NCI-H2227 (cell line): Measurements from ENCODE around the gene BCL2L15.

Source experiments
- DNase-seq: peaks from one replicate; lab custom pipeline; 2025; ENCODE audit not compliant: unreplicated experiment; lab: John Stamatoyannopoulos, UW

Gene BCL2L15

DNA sequence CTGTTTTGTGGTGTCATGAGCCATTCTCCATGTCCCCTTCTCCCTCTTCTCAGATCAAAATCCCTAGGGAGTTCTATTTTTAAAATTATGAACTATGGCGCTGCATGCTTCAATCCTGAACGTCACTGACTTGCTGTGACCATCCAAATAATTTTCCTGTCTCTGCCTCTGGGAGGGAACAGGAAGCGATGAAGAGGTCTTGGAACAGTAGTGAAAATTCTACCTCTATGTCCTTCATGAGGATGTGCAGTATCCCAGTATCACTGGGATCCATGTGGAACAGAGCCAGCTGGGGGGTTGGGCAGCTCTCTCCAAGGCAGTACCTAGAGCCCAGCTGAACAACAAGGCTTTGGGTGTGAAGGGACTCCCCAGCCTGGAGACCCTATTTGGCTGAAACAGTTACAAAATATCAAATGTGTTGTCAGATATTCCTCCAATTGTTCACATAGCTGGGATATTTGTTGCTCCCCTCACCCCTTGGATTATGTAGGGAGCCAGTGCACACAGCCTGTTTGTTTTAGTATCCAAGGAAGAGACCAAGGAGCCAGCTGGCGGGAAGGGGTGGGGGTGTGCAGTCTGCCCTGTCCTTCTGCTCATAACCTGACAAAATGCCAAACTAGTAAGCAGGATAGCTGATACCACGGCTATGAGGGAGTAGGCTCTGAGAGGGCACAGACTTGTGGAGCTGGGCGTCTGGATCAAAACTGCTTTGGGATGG, 25.4 kb upstream of the BCL2L15 start:
- no peak for DNase-seq

DNA sequence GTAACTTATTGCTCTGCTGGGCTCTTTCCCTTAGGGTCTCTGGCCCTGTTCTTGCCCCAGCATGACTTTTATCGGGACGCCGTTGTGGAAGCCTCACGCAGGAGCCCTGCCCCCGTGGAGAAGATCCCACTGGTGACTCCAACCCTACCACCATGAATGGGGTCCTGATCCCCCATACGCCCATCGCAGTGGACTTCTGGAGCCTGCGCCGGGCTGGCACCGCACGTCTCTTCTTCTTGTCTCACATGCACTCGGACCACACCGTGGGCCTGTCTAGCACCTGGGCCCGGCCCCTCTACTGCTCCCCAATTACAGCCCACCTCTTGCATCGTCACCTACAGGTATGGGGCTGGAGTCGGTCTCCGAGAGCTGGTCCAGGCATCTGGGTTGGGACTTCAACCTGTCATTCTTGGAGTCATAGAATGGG, 18.1 kb upstream of the BCL2L15 start:
- peak; percentile 64 for DNase-seq

DNA sequence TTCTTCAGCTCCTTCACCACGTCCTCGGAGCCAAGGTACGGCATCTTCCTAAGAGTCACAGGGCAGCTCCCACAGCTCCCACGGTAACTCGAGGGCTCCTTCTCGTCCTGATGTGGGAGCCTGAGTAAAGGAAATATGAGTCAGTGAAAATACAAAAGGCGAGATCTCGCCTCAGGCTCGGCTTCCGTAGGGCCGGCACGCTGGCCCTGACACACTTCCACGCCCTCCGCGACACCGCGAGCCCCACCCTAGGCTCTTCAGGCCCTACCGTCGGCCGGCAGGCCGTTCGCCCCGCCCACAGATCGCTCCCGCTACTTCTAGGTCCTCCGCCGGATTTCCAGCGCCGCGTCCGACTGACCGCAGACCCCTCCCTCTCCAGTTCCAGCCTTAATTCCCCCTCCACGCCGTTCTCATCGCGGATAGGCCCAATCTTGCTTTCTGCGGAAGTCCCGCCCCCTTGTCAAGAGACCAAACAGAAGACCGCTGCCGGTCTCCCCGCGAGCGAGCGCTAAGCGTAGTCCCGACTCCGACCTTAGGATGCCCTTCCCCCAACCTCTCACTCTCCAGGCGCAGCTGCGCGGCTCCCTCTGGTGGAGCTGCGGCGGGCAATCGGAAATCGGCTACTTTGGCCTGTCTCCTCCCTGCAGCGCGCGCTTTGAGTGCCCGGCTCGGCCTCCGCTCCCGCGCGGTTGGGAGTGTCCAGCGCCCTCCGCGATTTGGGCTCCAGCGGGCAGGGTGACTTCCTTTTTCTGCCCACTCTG, 17.5 kb upstream of the BCL2L15 start, which contains the start of the genes AP4B1 and DCLRE1B:
Gene AP4B1, minus strand, starts transcription at position 126 of the 761 bp plus-strand sequence. Its CDS starts 82 bp downstream, at position 44.
Gene DCLRE1B, plus strand, starts transcription at position 653 of the 761 bp plus-strand sequence. CDS start 261 bp downstream, outside the sequence.
- peak; percentile 99 for DNase-seq

DNA sequence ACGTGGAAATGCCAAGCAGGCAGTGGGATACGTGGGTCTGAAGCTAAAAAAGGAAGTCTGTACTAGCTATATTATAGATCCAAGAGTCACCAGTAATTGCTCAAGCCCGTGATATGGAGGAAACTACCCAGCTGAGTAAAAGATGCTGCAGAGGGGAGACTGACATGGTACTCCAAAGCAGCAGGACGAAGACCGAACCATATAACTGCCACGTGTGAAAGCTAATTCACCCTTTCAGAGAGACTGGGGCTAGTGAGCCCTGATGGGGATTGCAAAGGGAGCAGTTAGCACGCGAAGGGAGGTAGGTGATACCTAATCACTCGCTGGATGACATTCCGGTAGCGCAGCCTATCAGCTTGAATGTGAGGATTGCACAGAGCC, 16.9 kb upstream of the BCL2L15 start:
- peak; percentile 81 for DNase-seq

DNA sequence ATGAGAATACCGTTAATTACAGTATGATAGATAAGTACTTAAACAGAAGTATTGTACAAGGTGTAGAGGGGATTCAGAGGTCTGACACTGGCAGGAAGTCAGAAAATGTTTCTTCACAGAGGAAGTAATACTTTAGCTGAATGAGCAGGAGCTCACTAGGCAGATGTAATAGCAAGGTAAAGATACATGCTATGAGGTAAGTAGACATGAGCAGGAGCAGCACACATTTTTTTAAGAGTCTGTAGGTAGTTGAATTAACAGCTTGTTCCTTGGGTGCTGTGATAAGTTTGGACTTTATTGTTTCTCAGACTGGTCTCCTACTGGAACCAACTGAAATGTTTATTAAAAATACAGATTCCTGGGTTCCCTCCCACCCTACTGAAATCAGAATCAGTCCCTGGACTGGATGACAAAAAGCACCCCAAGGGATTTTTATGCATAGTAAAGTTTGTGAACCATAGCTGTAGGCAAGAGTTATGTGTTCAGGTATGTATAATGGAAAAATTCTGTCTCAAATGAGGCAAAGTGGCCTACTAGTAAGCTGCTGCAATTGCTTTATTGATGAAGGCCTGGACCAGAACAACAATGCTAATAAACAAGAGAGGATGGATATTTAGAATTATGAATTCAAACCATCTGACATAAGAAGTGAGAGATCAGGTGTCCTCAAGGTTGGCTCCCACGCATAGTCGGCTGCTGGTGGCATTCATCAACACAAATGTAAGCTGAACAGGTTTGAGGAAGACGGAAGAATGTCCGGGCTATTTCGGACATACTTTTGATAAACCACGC, 16.3 kb upstream of the BCL2L15 start:
- DNase-seq: peak; percentile 24

DNA sequence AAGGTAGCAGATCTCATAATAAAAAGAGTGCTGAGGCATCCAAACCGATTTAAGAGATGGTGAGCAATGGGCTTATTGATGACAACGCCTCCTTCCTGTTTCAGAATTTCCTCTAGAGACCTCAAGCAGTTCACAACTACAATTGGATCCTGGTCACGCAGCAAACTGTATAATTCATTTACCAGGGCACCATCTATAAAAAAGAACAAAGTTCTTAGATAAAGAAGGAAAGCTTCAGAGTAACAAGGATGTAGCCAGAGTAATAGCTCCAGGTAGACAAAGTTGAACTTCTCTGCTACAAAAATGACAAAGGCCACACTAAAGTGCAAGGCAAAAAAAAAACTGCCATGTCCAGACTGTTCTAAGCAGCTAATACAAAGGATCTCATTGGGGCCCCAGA, 13.8 kb upstream of the BCL2L15 start:
- no peak for DNase-seq

DNA sequence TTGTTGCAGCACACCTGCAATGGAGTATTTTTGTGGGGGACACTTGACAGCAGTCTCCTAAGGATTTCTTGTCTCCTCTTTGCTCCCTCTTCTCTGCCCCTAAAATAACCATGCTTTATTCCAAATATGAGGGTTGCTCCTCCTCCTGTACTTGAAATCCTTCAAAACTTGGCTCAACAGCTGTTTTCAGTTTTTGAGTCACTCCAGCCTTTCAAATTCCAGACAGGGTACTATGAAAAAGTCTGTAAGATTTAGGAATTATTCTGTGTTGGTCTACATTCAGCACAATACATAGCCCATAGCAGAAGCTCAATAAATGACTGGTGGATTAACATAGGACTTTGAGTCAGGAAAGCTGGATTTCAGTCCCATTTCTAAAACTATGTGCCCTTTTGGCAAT, 11.7 kb upstream of the BCL2L15 start:
- no peak for DNase-seq

DNA sequence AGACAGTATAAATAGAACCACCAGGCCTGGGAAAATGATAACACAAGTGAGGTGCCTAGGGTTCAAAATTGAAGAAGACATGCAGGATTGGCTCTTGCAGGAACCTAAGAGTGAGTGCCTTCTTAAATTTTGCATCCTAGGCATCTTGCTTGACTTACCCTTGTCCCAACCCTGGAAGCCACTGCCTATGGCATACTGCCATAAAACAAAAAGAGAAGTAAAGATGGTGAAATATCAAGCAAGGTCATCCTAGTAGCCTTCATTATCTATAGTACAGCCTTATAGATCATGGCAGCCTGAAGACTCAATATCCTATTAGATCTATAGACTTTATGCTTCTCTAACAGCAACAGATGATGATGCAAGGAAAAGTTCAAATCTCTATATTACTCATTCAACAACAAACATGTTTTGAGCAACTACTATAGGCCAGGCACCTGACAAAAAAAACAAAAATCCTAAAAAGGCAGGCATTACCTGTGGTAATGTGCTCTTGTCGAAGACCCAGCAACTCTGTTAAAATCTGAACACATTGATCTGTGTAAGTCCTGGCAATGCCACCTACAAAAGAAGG, 10.9 kb upstream of the BCL2L15 start:
- no peak for DNase-seq

DNA sequence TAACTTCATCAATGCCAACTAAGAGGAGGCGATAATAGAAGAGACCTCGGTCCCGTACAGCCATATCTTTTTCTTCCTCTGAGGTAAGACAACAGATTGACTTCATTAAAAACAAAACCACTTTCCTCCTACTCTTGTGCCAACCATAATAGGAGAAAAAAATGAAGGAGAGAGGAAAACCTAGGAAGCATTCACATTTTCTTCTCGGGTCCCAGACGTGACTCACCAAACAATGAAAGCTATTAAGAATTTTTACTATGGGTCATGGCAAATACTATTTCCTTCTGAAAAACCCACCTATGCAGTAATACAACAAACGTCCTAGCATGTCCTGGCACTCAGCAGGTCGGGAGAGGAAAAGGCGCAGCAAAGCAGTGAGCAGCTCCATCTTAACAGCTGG, 8.6 kb upstream of the BCL2L15 start:
- no peak for DNase-seq

DNA sequence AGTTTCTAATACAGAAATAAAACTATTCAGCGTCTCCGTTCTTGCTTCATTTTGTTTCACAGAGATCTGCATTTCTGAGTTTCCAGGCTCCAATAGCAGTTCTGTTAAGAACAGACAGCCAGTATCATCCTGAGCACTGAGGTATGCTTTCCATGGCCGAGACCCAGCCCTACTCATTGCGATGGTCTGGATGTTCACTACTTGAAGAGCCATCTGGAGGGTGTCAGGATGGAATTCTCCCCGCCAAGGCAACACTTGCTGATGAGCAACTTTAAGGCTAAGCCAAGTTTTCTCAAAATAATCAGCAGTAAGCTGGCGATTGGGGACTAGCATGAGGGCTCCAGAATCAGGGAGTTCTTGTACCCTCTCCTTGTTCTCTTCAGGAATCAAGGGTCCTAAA, 7.7 kb upstream of the BCL2L15 start:
- no peak for DNase-seq

DNA sequence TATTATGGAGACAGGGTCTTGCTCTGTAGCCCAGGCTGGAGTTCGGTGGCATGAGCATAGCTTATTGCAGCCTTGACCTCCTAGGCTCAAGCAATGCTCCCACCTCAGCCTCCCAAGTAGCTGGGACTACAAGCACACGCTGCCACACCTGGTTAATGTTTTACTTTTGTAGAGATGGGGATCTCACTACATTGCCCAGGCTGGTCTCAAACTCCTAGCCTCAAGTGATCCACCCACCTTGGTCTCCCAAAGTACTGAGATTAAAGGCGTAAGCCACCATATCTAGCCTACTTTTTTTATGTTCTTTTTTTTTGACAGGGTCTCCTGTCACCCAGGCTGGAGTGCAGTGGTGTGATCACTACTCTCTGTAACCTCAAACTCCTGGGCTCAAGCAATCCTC, 5.9 kb upstream of the BCL2L15 start:
- DNase-seq: no peak

DNA sequence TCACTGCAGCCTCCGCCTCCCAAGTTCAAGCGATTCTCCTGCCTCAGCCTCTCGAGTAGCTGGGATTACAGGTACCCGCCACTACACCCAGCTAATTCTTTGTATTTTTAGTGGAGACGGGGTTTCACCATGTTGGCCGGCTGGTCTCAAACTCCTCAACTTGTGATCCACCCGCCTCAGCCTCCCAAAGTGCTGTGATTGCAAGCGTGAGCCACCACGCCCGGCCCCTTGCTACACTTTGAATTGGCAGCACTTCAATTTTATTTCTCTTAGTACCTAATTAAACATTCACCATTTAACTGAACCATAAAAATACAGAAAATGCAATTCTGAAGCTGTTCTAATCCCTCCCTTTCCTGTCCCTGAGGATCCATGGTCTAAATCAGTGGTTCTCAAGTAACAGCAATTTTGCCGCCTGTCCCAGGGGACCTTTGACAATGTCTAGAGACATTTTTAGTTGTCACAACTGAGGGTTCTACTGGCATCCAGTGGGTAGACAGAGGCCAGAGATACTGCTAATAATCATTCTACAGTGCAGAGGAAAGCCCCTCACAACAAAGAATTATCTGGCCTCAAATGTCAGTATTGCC, 4.3 kb upstream of the BCL2L15 start:
- DNase-seq: no peak

DNA sequence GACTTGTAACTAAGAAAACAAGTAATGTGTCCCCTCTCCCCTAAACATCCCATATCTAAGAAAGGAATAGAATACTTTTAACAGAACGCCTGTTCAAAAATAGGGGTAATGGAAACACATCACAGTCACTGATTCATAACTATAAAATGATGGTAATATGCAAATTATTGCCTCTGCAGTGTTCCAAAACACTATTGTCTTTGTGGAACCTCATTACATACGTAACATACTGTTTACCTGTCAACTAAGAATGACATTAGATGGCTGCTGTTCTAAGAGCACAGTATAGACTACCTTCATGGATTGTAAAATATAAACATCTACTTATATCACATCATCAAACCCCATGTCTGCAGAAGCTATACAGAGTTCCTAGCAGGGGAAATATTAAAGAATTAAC, 3.4 kb upstream of the BCL2L15 start:
- no peak for DNase-seq

DNA sequence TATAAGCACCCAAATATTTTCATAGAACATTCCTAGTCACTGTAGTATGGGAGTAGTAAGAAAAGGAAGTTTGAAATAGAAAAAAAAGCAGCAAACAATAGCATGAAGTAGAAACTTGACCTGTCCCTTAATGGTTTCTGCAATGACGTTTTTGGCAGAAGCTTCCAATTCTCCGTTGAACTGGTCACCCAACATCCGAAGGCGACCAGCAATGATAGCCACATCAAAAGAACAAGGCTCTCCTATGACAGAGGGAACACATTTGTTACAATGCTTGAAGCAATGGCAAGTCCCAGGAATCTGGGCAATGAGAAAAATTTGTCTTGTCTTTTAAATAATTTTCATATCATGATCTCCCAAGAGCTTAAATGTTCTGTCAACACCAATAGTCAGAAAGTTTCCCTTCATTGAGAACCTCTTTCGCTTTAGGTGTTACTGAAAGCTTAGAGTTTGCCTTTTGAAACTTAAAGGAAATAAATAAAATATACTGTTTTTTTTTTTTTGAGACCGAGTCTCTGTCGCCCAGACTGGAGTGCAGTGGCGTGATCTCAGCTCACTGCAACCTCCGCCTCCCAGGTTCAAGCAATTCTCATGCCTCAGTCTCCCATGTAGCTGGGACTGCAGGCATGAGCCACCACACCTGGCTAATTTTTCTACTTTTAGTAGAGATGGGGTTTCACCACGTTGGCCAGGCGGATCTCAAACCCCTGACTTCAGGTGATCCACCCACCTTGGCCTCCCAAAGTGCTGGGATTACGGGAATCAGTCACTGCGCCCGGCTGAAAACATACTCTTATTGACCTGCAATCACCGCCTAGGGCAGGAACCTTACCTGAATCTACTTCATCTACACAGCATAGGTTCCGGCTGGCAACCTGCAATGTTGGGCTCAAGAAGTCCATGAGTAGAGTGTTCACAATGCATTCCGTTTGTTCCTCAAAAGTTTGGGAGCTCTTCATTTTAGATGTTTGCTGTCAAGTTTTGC, 672 bp downstream of the BCL2L15 start:
- DNase-seq: no peak

DNA sequence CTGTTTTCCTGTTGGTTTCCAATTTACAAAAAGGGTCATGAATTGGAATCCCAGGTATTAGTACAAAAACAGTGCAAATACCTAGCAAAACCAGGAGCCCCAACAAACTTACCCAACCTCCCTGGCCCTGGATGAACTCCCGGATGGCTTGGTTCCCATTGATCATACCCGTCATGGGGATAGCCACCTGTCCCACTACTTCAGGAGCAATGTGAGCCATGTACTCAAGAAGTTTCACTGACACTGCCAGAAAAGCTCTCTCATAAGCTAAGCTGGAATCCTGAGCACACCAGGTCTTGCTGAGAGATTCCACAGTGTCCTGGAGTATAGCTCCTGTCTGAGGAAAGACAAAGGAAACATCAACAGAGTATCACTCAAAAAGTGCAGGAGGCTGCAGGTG, 5.7 kb downstream of the BCL2L15 start:
- DNase-seq: no peak

DNA sequence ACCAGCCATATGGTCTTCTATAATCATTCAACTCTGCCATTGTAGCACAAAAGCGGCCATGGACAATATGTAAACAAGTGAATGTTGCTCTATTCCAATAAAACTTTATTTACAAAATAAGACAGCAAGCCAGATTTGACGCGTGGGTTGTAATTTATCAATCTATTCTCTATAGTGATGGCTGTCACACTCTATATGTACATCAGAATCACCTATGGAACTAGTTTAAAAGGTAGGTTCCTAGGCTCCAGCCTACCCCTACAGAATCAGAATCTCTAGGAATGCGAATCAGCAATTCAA, 7.7 kb downstream of the BCL2L15 start:
- DNase-seq: no peak

DNA sequence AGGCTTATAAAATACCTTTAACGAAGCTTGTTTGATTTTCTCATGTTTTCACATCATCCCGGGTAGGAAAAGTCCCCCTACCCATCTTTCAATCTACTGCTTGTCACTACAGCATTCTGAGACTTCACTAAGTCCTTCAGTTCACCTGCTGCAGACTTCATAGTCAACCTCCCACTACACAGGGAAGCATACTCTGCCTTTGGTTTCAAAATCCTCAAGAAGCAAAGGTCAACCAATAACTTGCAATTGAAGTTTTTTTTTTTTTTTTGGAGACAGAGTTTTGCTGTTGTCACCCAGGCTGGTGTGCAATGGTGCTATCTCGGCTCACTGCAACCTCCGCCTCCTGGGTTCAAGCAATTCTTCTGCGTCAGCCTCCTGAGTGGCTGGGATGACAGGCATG, 11.2 kb downstream of the BCL2L15 start:
- DNase-seq: no peak

DNA sequence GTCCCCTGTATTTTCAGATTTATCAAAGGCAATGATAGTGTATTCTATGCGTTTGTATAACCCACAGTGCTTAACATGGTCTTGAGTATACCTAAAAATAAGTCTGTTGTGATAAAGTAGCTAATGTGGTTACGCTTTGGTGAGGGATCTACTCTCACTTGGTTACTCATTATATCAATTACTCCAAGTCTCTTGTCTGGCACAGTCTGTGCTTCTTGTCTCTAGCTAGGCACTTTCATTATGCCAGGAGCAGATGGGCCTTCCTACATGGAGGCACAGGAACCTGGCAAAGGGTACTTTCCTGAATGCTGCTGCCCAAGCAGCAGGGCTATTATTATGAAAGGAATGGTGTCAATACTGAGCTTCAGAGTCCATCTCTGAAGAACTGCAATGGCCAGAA, 11.7 kb downstream of the BCL2L15 start:
- no peak for DNase-seq

DNA sequence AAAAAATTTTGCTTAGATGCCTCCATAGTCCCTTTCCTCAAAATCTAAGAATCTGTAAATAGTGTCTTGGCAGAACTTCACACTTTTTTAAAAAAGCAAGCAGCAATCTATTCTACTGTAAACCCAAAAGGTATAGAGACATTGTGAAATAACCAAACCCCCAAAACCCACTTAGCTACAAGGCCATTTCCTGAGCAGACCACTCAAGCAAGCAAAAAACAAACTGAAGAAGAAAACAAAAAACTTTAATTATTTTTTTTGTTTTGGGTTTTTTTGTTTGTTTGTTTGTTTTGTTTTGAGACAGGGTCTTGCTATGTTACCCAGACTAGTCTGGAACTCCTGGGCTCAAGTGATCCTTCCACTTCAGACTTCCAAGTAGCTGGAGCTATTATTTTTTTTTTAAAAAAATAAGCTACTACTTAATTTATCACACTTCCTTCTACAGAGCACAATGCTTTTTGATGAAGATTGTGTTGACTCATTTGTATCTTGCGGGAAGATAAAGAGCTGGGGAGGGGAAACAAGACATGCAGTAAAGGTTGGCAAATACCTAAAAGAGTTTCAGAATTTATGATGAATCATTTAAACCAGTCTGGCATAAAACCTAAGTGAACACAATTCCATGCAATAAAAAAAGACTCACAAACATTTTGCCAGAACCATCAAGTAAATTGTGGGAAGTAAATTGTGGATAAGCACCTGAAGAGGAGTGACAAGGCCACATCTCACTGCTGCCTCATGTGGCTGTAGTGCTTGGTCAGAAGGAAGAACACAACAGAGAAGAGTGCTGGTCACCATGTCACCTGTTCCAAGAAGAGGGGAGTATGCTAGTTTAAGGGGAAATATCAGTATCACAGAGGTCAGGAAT, 13.1 kb downstream of the BCL2L15 start:
- no peak for DNase-seq
